ENCODE data around the gene UBE3C.
A peak's percentile ranks its signal among the peaks of the same experiment; 100 is the strongest.

UBE3C gene

DNA sequence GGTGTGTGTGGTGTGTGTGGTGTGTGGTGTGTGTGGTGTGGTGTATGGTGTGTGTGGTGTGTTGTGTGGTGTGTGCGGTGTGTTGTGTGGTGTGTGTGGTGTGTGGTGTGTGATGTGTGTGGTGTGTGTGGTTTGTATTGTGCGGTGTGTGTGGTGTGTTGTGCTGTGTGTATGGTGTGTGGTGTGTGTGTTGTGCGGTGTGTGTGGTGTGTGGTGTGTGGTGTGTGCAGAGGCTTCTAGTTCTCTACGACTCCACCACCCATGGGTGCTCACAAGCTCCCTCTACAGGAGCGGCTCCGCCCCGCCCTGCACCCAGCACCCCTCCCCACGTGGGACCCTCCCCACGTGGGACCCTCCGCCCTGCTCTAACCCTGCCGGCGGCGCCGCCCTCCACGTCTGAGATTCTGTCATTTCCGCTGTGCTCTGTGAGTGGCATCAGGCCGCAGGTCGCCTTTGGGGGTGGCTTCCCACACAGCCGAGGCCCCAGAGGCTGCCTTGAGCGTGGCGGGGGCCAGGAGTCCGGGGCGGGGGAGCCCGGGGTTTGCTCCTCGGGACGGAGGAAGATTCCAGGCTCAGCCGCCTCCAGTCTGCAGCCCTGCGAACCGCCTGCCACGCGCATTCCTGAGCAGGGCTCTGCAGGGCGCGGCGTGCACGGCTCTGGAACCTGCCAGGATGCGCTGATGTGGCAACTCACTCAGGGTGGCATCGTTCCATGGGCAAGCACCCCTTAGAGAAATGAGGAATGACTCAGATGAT is 161.1 kb downstream of the UBE3C start:
- Histone ChIP-seq H3K4me1 (ENCODE audit: insufficient read depth, low read length, severe bottlenecking) (peaks cover 27% of the 10 kb centered on the region), H3K27me3 (ENCODE audit: insufficient read depth, low read length) (peaks cover 7% of the 10 kb centered on the region; the same call in 1 of the 2 replicates), H3K27ac (ENCODE audit: low read depth, low read length, poor library complexity, severe bottlenecking) (no peak overlapping the region), H3K9ac (ENCODE audit: low read length) (no peak overlapping the region), H3K9me2 (ENCODE audit: low read depth, low read length) (no peaks in the 10 kb centered on the region), H4K20me1 (ENCODE audit: insufficient read depth, low read length) (no peaks in the 10 kb centered on the region), H3K79me2 (ENCODE audit: insufficient read depth, low read length) (no peaks in the 10 kb centered on the region), H3K4me2 (ENCODE audit: low read length) (no peak overlapping the region), H2AFZ (ENCODE audit: low read length) (no peak overlapping the region), H3F3A (ENCODE audit: insufficient read depth, low read length) (no peaks in the 10 kb centered on the region), H3K4me3 (ENCODE audit: low read depth, low read length, poor library complexity, severe bottlenecking) (no peak overlapping the region), H3K9me3 (ENCODE audit: low read length) (no peaks in the 10 kb centered on the region), H3K36me3 (ENCODE audit: insufficient read depth, low read length) (no peaks in the 10 kb centered on the region)
- TF ChIP-seq EZH2 (IDR thresholded peaks at IDR 0.05; ENCODE audit: borderline replicate concordance, low read length): no peak
- TF ChIP-seq CTCF (IDR thresholded peaks at IDR 0.05; ENCODE audit: low read length): peak; percentile 9; the same call in 1 of the 2 replicates

DNA sequence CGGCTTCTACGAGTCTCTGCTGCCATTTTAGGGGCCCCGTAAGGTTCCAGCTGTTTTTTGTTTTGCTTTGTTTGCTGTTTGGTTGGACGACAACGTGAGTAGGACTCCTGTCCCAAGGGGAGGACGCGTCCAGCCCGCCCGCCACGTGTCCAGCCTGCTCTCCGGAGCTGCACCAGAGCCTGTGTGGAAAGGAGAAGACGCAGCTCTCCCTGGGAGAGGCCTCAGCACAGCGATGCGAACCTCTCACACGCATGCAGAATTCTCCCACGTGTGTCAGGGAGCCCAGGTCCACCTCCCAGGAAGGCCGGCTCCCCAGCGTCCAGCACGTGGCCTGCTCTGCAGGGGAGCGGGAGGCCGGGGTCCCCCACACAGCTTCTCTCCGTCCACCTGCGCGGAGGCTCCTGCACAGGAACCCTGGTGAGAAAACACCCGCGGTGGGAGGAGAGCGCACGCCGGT is 161.7 kb downstream of the UBE3C start:
- Histone ChIP-seq H3K79me2 (ENCODE audit: insufficient read depth, low read length) (no peaks in the 10 kb centered on the region), H3F3A (ENCODE audit: insufficient read depth, low read length) (no peaks in the 10 kb centered on the region), H3K9me2 (ENCODE audit: low read depth, low read length) (no peaks in the 10 kb centered on the region), H3K9me3 (ENCODE audit: low read length) (no peaks in the 10 kb centered on the region), H3K27ac (ENCODE audit: low read depth, low read length, poor library complexity, severe bottlenecking) (no peak overlapping the region), H3K9ac (ENCODE audit: low read length) (no peak overlapping the region), H4K20me1 (ENCODE audit: insufficient read depth, low read length) (no peaks in the 10 kb centered on the region), H3K27me3 (ENCODE audit: insufficient read depth, low read length) (peaks cover under 1% of the 10 kb centered on the region; the same call in 1 of the 2 replicates), H3K4me3 (ENCODE audit: low read depth, low read length, poor library complexity, severe bottlenecking) (no peak overlapping the region), H2AFZ (ENCODE audit: low read length) (no peak overlapping the region), H3K4me2 (ENCODE audit: low read length) (no peak overlapping the region), H3K4me1 (ENCODE audit: insufficient read depth, low read length, severe bottlenecking) (peaks cover 27% of the 10 kb centered on the region), H3K36me3 (ENCODE audit: insufficient read depth, low read length) (no peaks in the 10 kb centered on the region)
- TF ChIP-seq EZH2 (IDR thresholded peaks at IDR 0.05; ENCODE audit: borderline replicate concordance, low read length) (no peak), CTCF (IDR thresholded peaks at IDR 0.05; ENCODE audit: low read length) (no peak)

DNA sequence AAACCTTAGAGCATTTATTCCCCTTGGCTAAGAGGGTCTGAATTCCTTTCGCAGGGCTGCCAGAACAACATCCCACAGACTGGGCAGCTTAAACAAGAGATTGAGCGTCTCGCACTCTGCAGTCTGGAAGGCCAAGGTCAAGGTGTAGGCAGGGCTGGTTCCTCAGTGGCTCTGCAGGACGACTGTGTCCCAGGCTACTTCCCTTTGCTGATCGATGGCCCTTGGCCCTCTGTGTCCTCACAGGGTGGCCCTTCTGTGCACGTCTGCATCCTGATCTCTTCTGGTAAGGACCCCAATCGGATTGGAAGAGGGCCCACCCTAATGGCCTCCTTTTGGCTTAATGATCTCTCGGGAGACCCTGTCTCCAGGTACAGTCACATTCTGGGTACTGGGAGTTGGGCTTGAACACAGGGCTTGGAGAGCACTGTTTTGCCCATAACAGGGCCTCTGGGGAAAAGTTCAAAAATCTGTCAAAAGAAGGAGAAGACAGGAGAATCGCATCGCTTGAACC is 162.9 kb downstream of the UBE3C start:
- Histone ChIP-seq H3K4me3 (ENCODE audit: low read depth, low read length, poor library complexity, severe bottlenecking) (peak overlapping the region; percentile 5), H3K4me1 (ENCODE audit: insufficient read depth, low read length, severe bottlenecking) (peaks cover 27% of the 10 kb centered on the region), H4K20me1 (ENCODE audit: insufficient read depth, low read length) (no peaks in the 10 kb centered on the region)

More for the DNA sequence above, 162.9 kb downstream of the UBE3C start:
- Histone ChIP-seq H2AFZ (ENCODE audit: low read length) (peak overlapping the region; percentile 57), H3K36me3 (ENCODE audit: insufficient read depth, low read length) (no peaks in the 10 kb centered on the region), H3K9me2 (ENCODE audit: low read depth, low read length) (no peaks in the 10 kb centered on the region), H3K27ac (ENCODE audit: low read depth, low read length, poor library complexity, severe bottlenecking) (peak overlapping the region; percentile 65), H3K79me2 (ENCODE audit: insufficient read depth, low read length) (no peaks in the 10 kb centered on the region), H3K9ac (ENCODE audit: low read length) (peak overlapping the region; percentile 20; the same call in 1 of the 2 replicates), H3F3A (ENCODE audit: insufficient read depth, low read length) (no peaks in the 10 kb centered on the region), H3K4me2 (ENCODE audit: low read length) (peak overlapping the region; percentile 38; the same call in 1 of the 2 replicates), H3K27me3 (ENCODE audit: insufficient read depth, low read length) (no peaks in the 10 kb centered on the region), H3K9me3 (ENCODE audit: low read length) (no peaks in the 10 kb centered on the region)
- TF ChIP-seq CTCF (IDR thresholded peaks at IDR 0.05; ENCODE audit: low read length): no peak
- TF ChIP-seq EZH2 (IDR thresholded peaks at IDR 0.05; ENCODE audit: borderline replicate concordance, low read length): no peak

Data from OCI-LY1 (cell line).